GM12873 (cell line): ENCODE measurements around the gene ALPK3.

ENCODE experiments used
- TF ChIP-seq, protein P1 (sequence below): IDR thresholded peaks from 2 replicates; pipeline ENCODE4 v1.5.1; 2012; ENCODE audit warnings: low read depth, mild to moderate bottlenecking, moderate library complexity, low read length, control low read depth; ENCODE audit not compliant: insufficient read depth; ENCODE audit errors: missing control alignments

ALPK3 gene

GRCh38 chr15:84890670-84891162 lies 73.6 kb downstream of the ALPK3 start:
- TF ChIP-seq, protein P1, sequence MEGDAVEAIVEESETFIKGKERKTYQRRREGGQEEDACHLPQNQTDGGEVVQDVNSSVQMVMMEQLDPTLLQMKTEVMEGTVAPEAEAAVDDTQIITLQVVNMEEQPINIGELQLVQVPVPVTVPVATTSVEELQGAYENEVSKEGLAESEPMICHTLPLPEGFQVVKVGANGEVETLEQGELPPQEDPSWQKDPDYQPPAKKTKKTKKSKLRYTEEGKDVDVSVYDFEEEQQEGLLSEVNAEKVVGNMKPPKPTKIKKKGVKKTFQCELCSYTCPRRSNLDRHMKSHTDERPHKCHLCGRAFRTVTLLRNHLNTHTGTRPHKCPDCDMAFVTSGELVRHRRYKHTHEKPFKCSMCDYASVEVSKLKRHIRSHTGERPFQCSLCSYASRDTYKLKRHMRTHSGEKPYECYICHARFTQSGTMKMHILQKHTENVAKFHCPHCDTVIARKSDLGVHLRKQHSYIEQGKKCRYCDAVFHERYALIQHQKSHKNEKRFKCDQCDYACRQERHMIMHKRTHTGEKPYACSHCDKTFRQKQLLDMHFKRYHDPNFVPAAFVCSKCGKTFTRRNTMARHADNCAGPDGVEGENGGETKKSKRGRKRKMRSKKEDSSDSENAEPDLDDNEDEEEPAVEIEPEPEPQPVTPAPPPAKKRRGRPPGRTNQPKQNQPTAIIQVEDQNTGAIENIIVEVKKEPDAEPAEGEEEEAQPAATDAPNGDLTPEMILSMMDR: no peak

- TF ChIP-seq, protein P1: no peak
These were observed 74.2 kb downstream of the ALPK3 start for GRCh38 chr15:84891339-84891738.

DNA sequence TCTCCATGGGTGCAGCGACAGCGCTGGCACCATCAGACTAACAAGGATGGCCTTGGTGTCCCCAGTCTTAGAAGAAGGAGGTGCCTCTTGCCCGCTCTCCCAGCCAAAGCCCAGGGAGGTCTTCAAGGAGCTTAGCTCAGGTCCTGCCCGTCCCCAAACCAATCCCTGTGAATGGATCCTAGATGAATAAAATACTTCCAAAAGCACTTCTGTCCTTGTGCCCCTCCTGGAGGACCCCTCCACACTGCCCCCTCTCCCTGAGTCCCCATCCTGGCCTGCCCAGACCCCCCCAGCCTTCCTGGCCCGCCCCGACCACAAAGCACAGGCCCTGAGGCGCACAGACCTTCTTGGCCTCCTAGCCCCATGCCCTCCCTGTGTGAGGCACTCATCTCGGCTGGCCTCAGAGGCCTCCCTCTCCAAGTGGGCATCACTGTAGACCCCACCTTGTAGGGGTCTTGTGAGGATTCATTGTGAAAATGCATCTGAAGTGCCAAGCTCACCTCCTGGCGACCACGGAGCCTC lies 75.7 kb downstream of the ALPK3 start:
- TF ChIP-seq, protein P1: no peak

GRCh38 chr15:84893607-84894006 lies 76.5 kb downstream of the ALPK3 start:
- TF ChIP-seq, protein P1: no peak

- TF ChIP-seq, protein P1: no peak
These were observed 77.7 kb downstream of the ALPK3 start for GRCh38 chr15:84894736-84895425.

GRCh38 chr15:84898761-84899160 lies 81.6 kb downstream of the ALPK3 start:
- TF ChIP-seq, protein P1: no peak

DNA sequence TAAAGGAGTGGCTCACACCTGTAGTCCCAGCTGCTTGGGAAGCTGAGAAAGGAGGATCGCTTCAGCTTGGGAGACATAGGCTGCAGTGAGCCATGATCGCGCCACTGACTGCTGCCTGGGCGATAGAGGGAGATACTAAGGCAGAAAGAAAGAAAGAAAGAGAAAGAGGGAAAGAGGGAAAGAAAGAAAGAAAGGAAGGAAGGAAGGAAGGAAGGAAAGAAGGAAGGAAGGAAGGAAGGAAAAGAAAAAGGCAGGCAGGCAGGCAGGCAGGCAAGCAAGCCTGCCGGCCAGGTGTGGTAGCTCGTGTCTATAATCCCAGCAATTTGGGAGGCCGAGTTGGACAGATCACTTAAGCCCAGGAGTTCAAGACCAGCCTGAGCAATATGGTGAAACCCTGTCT lies 82.6 kb downstream of the ALPK3 start:
- TF ChIP-seq, protein P1: no peak
